Astrocyte (in vitro differentiated cells and primary cell): ENCODE data around the gene ACP6. TPM values are rescaled to one million over a fixed set of nuclear protein-coding genes. Genes with fewer than 3 reads are reported as not detected.

ENCODE experiments used
- DNase-seq: peaks from one replicate; pipeline ENCODE4 v3.0.0-alpha.2; 2010; ENCODE audit warnings: low read depth
- FAIRE-seq: peaks from 2 replicates; lab custom pipeline; 2011; peaks lifted over from hg19 to GRCh38; lab: Jason Lieb, UNC
- H2AFZ ChIP-seq: 2 replicates; pipeline ENCODE4 v1.6.0; 2012; ENCODE audit warnings: low read depth, low read length, inconsistent platforms
- H3K27ac ChIP-seq: 2 replicates; pipeline ENCODE4 v1.5.1; 2011; ENCODE audit warnings: low read depth, low read length, inconsistent platforms
- H3K27me3 ChIP-seq: 2 replicates; pipeline ENCODE4 v1.6.0; 2011; ENCODE audit warnings: low read length, inconsistent platforms; ENCODE audit not compliant: insufficient read depth
- H3K36me3 ChIP-seq: 2 replicates; pipeline ENCODE4 v1.5.1; 2011; ENCODE audit warnings: low read length, inconsistent platforms; ENCODE audit not compliant: insufficient read depth
- H3K4me1 ChIP-seq: 2 replicates; pipeline ENCODE4 v1.5.1; 2011; ENCODE audit warnings: low read length, inconsistent platforms; ENCODE audit not compliant: insufficient read depth
- H3K4me2 ChIP-seq: 2 replicates; pipeline ENCODE4 v1.6.0; 2012; ENCODE audit warnings: low read length, inconsistent platforms
- H3K4me3 ChIP-seq: 2 replicates; pipeline ENCODE4 v1.5.1; 2011; ENCODE audit warnings: low read depth, mild to moderate bottlenecking, low read length, inconsistent platforms; ENCODE audit not compliant: insufficient read depth
- H3K79me2 ChIP-seq: 2 replicates; pipeline ENCODE4 v1.6.0; 2012; ENCODE audit warnings: mild to moderate bottlenecking, low read length, inconsistent platforms; ENCODE audit not compliant: insufficient read depth
- H3K9ac ChIP-seq: 2 replicates; pipeline ENCODE4 v1.6.0; 2012; ENCODE audit warnings: mild to moderate bottlenecking, low read length, inconsistent platforms
- H3K9me3 ChIP-seq: 2 replicates; pipeline ENCODE4 v1.5.1; 2012; ENCODE audit warnings: low read depth, mild to moderate bottlenecking, low read length, inconsistent platforms; ENCODE audit not compliant: insufficient read depth
- H4K20me1 ChIP-seq: 2 replicates; pipeline ENCODE4 v1.6.0; 2012; ENCODE audit warnings: low read length, inconsistent platforms; ENCODE audit not compliant: insufficient read depth
- H3K27ac Mint-ChIP-seq: one replicate; pipeline ENCODE4 v1.8.0; 2021; ENCODE audit warnings: mild to moderate bottlenecking, mixed read lengths; ENCODE audit not compliant: unreplicated experiment
- H3K27me3 Mint-ChIP-seq: one replicate; pipeline ENCODE4 v1.8.0; 2021; ENCODE audit warnings: low read depth, mixed read lengths; ENCODE audit not compliant: unreplicated experiment
- H3K36me3 Mint-ChIP-seq: one replicate; pipeline ENCODE4 v1.8.0; 2021; ENCODE audit warnings: low read depth, mixed read lengths; ENCODE audit not compliant: unreplicated experiment
- H3K4me1 Mint-ChIP-seq: one replicate; pipeline ENCODE4 v1.8.0; 2021; ENCODE audit warnings: low read depth, mixed read lengths; ENCODE audit not compliant: unreplicated experiment
- H3K4me3 Mint-ChIP-seq: one replicate; pipeline ENCODE4 v1.8.0; 2021; ENCODE audit warnings: mild to moderate bottlenecking, moderate library complexity, mixed read lengths; ENCODE audit not compliant: unreplicated experiment
- H3K9me3 Mint-ChIP-seq: one replicate; pipeline ENCODE4 v1.8.0; 2021; ENCODE audit warnings: mild to moderate bottlenecking, mixed read lengths; ENCODE audit not compliant: unreplicated experiment
- CTCF ChIP-seq: IDR thresholded peaks from 2 replicates; pipeline ENCODE4 v1.5.1; 2011; ENCODE audit warnings: low read depth, mild to moderate bottlenecking, inconsistent platforms, low read length, moderate library complexity; ENCODE audit not compliant: insufficient read depth
- EZH2 ChIP-seq: IDR thresholded peaks from 2 replicates; pipeline ENCODE4 v1.6.1; 2012; ENCODE audit warnings: mild to moderate bottlenecking, low read length, inconsistent platforms; ENCODE audit not compliant: insufficient read depth
- total RNA-seq: library from RNA; stranded (reverse); gene quantifications from 2 replicates; pipeline ENCODE4 v1.2.1, GENCODE V29; 2021

Gene ACP6
- total RNA-seq, 1 donor from 2014 or later: 17.5 TPM

- no peak overlapping the region for H3K9ac ChIP-seq
- Mint-ChIP-seq H3K4me3 (no peak overlapping the region), H3K27ac (no peak overlapping the region), H3K4me1 (no peaks in the 10 kb centered on the region), H3K9me3 (no peaks in the 10 kb centered on the region), H3K36me3 (peaks cover 7% of the 10 kb centered on the region), H3K27me3 (no peaks in the 10 kb centered on the region)
- no peaks in the 10 kb centered on the region for H3K4me1 ChIP-seq
- no peaks in the 10 kb centered on the region for H3K36me3 ChIP-seq
- FAIRE-seq (no peak), DNase-seq (no peak)
- no peak for TF ChIP-seq EZH2
- TF ChIP-seq CTCF: no peak
- no peak overlapping the region for H2AFZ ChIP-seq
- H3K4me3 ChIP-seq: no peak overlapping the region
- H3K9me3 ChIP-seq: no peaks in the 10 kb centered on the region
- H4K20me1 ChIP-seq: peaks cover 5% of the 10 kb centered on the region
- H3K27me3 ChIP-seq: no peaks in the 10 kb centered on the region
- no peak overlapping the region for H3K4me2 ChIP-seq
- no peaks in the 10 kb centered on the region for H3K79me2 ChIP-seq
- no peak overlapping the region for H3K27ac ChIP-seq
Measured at GRCh38 chr1:147630447-147630846, 39.9 kb downstream of the ACP6 start.

- Mint-ChIP-seq H3K36me3 (peaks cover 10% of the 10 kb centered on the region), H3K9me3 (no peaks in the 10 kb centered on the region), H3K27me3 (no peaks in the 10 kb centered on the region), H3K27ac (no peak overlapping the region), H3K4me3 (no peak overlapping the region), H3K4me1 (no peaks in the 10 kb centered on the region)
- no peaks in the 10 kb centered on the region for H3K4me1 ChIP-seq
- H3K27me3 ChIP-seq: no peaks in the 10 kb centered on the region
- DNase-seq (no peak), FAIRE-seq (no peak)
- no peak for TF ChIP-seq EZH2
- no peaks in the 10 kb centered on the region for H3K79me2 ChIP-seq
- H3K9me3 ChIP-seq: no peaks in the 10 kb centered on the region
- no peak overlapping the region for H3K4me3 ChIP-seq
- peaks cover 5% of the 10 kb centered on the region for H4K20me1 ChIP-seq
- H2AFZ ChIP-seq: no peak overlapping the region
- no peak overlapping the region for H3K4me2 ChIP-seq
- no peak overlapping the region for H3K27ac ChIP-seq
- no peak overlapping the region for H3K9ac ChIP-seq
- peaks cover 2% of the 10 kb centered on the region for H3K36me3 ChIP-seq
Measured at GRCh38 chr1:147630022-147630421, 40.3 kb downstream of the ACP6 start.

- no peaks in the 10 kb centered on the region for H3K79me2 ChIP-seq
- H3K36me3 Mint-ChIP-seq: peaks cover 10% of the 10 kb centered on the region
- H3K4me3 Mint-ChIP-seq: no peak overlapping the region
- no peaks in the 10 kb centered on the region for H3K27me3 Mint-ChIP-seq
- TF ChIP-seq CTCF (no peak), EZH2 (no peak)
- H2AFZ ChIP-seq: no peak overlapping the region
- H3K4me2 ChIP-seq: no peak overlapping the region
- peaks cover 7% of the 10 kb centered on the region for H3K36me3 ChIP-seq
- peaks cover 1% of the 10 kb centered on the region for H3K4me1 Mint-ChIP-seq
- no peaks in the 10 kb centered on the region for H3K9me3 Mint-ChIP-seq
- FAIRE-seq (no peak), DNase-seq (no peak)
- peaks cover 5% of the 10 kb centered on the region for H4K20me1 ChIP-seq
- H3K4me3 ChIP-seq: no peak overlapping the region
- no peaks in the 10 kb centered on the region for H3K4me1 ChIP-seq
- no peak overlapping the region for H3K27ac Mint-ChIP-seq
- H3K9ac ChIP-seq: no peak overlapping the region
- H3K27ac ChIP-seq: no peak overlapping the region
- H3K9me3 ChIP-seq: no peaks in the 10 kb centered on the region
- no peaks in the 10 kb centered on the region for H3K27me3 ChIP-seq
Measured at GRCh38 chr1:147628441-147628840, 41.9 kb downstream of the ACP6 start.
